HG03378 (cell line): ENCODE results near the gene PIP5K1B.

Experiments used
- ATAC-seq: cut with Tn5 transposase; IDR thresholded peaks from one replicate; pipeline ENCODE4 v1.9.1; 2021; ENCODE audit warnings: mild to moderate bottlenecking, moderate library complexity; ENCODE audit not compliant: unreplicated experiment

Gene PIP5K1B

DNA sequence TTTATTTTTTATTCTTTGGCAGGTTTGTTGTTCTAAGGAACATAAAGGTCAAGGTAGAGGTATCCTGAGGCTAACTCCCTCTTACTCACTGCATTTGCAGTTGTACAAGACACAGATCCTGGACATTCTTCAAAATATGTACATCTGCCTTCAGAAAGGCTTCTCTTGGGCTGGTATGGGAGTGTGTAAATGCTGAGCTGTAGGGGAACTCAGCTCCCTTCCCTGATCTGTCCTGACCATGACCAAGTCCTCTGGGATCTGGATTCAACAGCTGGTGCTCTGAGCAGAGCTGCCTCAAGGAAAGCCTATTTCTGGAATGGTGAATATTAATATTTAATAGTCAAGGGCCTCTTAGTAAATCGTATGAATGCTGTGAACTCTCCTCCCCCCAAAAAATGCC lies 191.4 kb downstream of the PIP5K1B start:
- ATAC-seq, result peak; percentile 22

- ATAC-seq, result no peak
Observed at GRCh38 chr9:68897577-68898145, 192.6 kb downstream of the PIP5K1B start.

- no peak for ATAC-seq
Observed at GRCh38 chr9:68898781-68899439, 193.9 kb downstream of the PIP5K1B start.

- no peak for ATAC-seq
Observed at GRCh38 chr9:68904454-68904853, 199.4 kb downstream of the PIP5K1B start.

DNA sequence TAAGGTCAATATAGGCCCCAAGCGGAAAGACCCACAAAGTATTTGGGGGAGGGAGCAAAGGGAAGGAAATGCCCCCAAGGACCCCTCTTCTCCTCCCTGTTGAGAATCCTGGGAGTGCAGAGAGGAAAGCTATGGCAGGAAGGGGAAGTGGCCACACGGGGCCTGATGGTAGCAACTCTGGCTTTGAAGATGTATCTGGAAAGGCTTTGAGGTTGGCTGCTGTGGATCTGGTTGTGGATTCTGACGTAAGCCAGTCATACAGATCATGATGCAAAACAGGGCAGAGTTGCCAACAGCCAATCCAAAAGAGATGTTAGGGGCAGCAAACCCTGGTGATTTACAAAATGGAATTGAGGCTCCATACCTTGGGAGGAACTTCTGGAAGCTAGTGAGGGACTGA lies 200.1 kb downstream of the PIP5K1B start:
- no peak for ATAC-seq

- no peak for ATAC-seq
Observed at GRCh38 chr9:68907910-68908309, 202.9 kb downstream of the PIP5K1B start.

DNA sequence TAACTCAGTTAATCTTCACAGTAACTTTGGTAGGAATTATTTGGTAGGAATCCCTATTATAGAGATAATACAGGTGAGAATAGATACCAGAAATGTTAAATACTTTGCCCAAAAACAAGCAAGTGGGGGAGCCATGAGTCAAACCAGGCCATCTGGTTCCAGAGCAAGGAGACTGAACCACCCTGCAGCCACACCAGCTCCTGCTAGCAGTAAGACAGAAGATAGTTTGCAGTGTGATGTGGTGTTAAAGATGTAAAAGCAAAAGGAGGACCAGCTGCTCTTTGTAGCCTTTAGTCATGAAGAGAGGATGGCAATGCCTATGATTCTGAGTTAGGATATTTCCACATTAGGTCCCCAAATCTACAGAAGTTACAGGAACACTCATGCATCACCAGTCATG lies 207.5 kb downstream of the PIP5K1B start:
- ATAC-seq, result no peak

DNA sequence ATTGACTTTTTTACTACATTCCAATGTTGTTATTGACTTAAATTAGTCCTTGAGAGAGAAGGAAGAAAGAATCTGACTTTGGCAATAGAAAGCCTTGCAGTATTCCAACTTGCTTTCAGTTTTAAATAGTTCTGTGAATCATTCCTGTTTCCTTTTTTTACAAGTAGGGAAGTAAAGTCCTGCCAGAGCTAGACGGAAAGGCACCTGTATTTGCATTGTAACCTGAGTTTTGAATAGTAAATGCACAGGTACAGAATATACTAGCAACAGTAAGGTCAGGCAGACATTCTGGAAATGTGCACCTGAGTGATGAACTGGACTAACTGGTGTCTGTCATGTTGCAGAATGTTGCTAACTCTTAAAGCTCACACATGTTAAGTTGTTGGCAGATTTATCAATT lies 208.0 kb downstream of the PIP5K1B start:
- no peak for ATAC-seq

DNA sequence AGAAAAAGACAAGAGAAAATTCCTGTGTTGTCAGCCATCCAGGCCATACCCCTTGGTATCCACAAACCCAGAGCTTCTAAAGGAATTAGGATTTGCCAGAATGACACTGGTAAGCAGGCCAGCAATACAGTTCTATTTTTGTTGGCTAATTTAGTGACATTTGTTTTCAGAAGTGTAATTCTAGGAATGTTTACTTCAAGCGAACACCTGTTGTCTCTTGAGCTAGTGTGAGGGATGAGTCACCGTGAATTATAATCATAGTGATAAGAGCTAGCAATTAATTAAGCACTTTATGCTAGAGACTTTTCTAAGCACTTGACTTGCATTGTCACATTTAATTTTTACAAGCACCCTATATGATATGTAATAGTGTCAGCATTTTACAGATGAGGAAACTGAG lies 209.7 kb downstream of the PIP5K1B start:
- no peak for ATAC-seq

GRCh38 chr9:68919661-68920060 lies 214.6 kb downstream of the PIP5K1B start:
- ATAC-seq, result peak; percentile 54

DNA sequence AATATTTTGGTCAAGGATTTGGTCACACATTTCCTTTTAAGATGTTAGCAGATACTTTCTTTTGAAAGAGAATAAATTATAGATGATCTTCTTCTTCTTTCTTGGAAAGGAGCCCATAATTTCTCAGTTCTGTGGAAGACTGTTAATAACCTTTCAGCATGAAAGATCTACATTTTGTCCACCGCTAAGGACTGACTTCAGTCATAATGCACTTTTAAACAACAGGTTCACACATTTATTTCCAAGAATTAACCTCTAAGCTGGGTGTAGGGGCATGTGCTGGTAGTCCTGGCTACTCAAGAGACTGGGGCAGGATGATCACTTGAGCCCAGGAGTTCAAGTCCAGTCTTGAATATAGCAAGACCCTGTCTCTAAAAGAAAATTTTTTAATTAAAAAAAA lies 215.9 kb downstream of the PIP5K1B start:
- ATAC-seq, result no peak

DNA sequence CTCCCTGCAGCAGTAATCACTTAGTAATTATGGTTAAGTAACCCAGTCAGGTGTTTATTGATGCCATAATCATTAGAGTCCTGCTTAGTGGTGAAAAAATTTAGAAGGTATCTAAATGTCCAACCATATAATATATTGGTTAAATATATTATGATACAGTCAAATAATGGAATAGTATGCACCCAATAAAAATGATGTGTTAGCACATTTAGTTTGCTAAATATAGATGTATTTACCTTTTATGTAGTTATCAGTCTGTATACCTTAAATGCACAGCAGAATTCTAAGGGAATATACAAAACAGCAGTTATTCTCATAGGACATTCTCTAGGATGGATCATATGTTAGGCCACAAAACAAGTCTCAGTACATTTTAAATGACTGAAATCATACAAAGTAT lies 218.4 kb downstream of the PIP5K1B start:
- ATAC-seq, result no peak

DNA sequence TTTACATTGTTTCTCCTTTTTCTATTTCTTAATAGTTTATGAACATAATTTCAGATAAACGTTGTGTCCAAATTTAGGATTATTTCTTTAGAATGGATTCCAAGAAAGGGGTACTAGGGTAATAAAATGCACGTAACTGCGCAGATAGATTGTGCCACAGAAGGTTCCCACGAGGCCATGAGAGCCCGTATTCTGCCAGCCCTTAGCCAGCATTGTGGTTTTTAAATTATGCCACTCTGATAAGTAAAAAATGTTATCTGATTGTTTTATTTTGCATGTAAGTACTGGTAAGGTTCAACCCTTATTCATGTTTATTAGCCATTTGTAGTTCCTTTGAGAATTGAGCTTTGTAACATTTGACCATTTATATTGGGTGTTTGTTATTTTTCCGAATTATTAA lies 220.1 kb downstream of the PIP5K1B start:
- ATAC-seq, result no peak

DNA sequence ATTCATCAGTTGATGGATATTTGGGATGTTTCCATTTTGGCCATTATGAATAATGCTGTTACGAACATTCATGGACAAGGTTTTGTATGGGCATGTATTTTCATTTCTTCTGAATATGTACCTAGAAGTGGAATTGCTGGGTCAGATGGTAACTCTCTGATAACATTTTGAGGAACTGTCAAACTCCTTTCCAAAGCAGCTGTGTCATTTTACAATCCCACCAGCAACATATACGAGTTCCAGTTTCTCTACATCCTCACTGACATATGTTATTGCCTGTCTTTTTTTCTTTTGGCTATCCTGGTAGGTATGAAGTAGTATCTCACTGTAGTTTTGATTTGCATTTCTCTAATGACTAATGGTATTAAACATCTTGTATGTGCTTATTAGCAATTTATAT lies 222.1 kb downstream of the PIP5K1B start:
- ATAC-seq, result no peak

DNA sequence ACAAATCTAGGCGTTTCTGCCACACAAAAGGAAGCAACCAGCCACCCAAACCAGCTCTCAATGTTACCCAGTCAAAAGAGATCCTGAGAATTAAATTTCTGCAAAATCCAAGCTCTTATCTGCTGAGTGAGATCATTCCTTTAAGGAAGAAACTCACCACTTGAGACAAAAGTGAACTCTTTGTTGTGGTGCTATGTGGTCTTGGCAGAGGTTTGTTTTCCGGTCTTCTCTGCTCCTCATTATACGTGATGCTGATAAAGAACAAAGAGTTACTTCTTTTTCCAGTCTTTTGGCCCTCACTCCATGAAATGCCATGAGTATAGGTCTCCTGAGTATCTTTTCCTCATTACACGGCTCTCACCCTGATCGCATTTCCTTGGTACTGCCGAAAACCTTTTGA lies 226.8 kb downstream of the PIP5K1B start:
- no peak for ATAC-seq

DNA sequence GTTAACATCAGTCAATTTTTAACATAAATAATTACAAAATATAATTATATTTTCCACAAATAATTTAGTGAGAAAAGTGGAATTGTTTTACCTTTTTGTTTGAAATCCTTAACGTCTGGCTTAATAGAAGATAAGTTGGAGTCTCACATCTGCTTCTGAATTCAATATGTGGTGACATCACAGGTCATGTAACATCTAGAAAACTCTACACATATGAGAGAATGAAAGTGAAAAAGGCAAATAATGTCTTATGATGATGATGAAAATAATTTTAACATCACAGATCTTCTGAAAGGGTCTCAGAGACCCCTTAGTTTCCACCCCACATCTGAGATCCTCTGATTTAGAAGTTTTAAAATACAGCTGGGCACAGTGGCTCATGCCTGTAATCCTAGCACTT lies 227.4 kb downstream of the PIP5K1B start:
- ATAC-seq, result no peak

DNA sequence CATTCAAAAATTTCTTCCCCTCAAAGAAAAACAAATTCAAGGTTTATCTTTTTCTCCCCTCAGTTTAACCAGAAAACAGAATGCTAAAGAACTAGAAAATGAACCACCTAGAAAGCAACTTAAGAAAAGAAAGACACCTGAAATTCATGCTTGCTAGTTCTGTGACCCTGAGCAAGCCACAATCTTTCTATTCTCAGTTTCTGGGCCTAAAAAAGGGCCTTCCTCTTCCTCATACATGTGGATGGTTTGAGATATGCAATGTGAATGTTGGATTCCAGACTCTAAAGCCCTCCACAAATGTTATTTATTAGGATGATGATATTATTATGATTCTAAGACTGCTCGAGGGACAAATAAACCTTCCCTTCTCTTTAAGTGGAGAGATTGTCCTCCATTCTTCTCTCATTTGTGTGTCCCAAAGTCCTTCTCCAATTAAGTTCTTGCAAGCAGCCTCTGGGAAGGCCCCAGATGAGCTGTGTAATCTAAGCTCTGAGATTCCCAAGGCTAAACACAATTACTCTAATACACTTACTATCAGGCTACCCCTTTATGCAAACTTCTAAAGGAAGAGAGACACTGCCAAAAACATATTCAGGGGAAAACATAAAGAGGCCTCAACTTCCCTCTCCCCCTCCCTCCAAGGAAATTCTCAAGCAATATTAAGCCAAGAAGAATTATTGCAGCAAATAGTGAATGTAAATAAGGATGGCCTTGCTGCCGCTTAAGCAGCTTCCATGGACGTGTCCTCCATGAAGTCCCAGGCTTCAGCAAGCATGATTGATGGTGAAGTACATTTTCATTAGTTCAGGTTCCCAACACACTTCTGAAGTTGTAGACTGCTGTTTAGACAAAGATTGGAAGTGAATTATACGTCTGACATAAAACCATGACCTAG lies 228.6 kb downstream of the PIP5K1B start:
- peak; percentile 96 for ATAC-seq

DNA sequence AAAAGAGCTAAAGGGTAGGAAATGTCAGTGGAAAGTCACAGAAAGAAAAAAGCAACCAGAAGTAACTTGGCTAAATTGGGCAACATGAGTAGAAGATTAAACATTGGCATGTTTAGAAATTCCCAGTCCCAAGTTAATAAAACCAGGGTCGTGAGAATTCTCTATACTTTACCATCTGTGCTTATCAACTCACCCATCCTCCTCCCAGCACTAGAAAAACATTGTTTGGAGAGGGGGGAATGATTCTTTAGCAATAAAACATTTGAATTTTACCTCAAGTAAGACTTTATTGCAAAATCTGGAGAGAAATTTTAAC lies 229.2 kb downstream of the PIP5K1B start:
- no peak for ATAC-seq

DNA sequence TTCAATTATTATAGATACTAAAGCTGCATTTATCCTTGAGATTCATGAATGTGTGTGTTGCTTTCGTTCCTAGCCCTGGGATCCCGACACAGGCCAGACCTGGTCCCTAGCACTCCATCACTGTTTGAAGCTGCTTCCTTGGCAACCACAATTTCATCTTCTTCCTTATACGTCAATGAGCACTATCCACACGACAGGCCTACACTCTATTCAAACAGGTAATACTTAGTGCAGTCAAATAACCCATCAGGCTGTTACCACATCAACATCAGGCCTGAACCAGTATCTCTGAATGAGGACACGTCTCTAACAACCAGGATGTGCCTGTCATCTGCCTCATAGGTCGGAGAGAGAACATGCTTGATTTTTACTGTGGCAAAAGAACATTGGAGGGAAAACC lies 235.5 kb downstream of the PIP5K1B start:
- no peak for ATAC-seq

- no peak for ATAC-seq
Observed at GRCh38 chr9:68941780-68942459, 236.9 kb downstream of the PIP5K1B start.

DNA sequence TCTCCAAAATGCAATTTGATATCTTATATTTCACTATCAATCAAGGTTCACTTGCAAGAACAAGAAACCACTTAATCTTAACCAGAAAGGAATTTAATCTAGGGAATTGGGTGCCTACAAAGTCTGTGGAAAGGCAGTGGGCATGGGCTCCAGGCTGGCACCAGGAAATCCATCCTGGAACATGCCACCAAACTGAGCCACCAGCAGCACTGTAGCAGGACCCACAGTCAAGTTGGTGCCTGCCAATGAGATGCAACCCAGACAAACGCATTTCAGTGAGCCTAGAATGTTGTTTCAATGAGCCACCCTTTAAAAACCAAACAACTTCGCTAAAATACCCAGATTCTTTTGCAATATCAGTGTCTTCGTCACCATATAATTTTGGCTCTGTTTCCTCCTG lies 237.8 kb downstream of the PIP5K1B start:
- ATAC-seq, result no peak

DNA sequence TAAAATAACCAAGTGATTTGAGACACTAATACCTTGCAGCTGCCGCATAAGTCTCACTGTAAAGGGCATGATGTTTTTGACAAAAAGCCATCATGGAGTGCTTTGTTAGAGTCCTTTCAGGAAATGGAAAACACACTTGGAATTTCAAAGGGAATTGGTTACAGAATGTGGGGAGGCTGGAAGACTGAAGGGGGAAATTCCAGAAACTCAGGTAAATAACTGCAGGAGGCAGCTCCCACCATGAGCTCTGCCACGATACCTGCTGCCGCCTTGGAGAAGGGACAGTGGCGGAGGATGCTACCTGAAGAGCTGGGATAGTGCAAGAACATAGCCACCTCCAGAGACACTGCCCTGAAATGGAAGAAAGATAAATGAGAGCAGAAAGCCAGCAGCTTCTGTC lies 242.0 kb downstream of the PIP5K1B start:
- ATAC-seq, result no peak
